Middle frontal gyrus (tissue), 1 donor: ENCODE results near the gene PLCXD1.
"Not testable (repeated sequence)": the region's sequence is repeated elsewhere in the genome, so short reads cannot be mapped to it uniquely, and the experiment has no call there.

Experiments
- DNase-seq: peaks from one replicate; pipeline ENCODE4 v3.0.0-alpha.2; 2015; ENCODE audit warnings: low spot score; ENCODE audit errors: extremely low spot score

The PLCXD1 gene

GRCh38 chrX:349702-350101 is 68.5 kb downstream of the PLCXD1 start:
- no peak for DNase-seq

GRCh38 chrX:350148-350533 is 69.0 kb downstream of the PLCXD1 start:
- no peak for DNase-seq

DNA sequence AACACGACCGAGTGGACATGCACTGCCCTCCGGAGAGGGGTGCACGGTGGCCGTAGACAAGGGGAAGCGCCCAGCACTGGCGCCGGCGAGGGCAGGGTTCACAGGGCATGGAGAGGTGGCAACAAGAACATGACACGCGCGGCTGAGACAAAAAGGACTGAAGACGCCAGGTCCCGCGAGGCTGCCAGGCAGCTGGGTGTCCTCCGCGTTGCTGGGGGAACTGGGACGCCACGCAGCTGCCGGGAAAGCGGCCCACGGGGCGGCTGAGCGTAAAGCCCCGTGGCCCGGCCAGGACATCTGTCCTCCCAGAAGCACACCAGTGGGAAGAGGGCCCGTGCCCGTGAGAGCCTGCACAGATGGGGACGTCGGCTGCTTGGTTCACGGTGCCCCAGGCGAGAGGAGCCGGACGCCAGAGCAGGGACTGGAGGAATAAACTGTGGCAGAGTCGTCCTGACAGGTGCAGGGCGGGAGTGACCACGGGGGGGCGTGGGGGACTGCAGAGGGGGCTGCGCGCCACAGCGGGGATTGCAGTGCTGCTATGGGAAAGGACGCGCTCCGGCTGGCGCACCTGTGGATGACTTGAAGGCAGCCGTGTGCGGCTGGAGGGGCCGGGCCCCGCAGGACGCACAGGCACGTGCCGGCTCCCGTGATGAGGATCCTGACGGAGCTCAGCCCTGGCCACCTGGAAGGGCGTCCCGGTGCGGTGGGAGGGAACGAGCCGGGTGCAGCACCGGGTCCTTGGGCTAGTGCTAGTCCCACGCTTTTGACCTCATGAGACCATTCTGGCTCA is 69.5 kb downstream of the PLCXD1 start:
- no peak for DNase-seq

DNA sequence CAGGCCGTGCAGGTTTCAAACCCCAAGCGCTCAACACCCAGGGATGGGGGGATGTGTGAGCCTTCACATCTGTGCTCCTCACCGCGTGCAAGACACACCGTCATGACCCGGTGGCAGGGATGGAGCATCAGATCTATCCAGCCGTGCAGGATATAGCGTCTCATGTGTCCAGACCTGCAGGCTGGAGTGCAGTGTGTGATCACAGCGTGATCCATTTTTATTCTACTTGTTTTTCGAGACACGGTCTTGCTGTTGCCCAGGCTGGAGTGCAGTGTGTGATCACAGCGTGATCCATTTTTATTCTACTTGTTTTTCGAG is 70.1 kb downstream of the PLCXD1 start:
- DNase-seq, result not testable (repeated sequence)

- no peak for DNase-seq
Measured at GRCh38 chrX:351736-352135, 70.6 kb downstream of the PLCXD1 start.

DNA sequence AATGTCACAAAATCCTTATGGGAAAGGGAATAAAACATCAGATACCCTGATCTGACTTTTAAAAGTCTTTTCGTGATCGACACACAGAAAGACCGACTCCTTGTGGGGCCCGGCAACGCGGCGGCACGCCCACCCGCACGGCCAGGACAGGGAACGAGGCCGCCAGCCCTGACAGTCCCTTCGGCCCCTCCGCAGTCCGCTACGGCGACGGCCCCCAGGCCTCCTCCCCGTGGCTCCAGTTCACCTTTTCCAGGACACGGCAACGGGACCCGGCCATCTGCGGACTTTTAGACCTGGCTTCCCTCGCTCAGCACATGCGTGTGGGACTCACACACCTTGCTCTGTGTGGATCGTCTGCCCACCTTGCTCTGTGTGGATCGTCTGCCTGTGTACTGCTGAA is 71.0 kb downstream of the PLCXD1 start:
- DNase-seq, result no peak

GRCh38 chrX:352582-353314 is 71.6 kb downstream of the PLCXD1 start:
- no peak for DNase-seq
